Calu3 (cell line): Measurements from ENCODE around the gene PDGFA. TPM values are rescaled to one million over a fixed set of nuclear protein-coding genes. Genes with fewer than 3 reads are reported as not detected.

ENCODE experiments used
- Bru-seq: library from RNA; stranded (reverse); fragments of 400-500 nt; gene quantifications from one replicate; lab custom pipeline; 2021; lab: Mats Ljungman, UMichigan
- BruChase-seq, 2 experiments: library from RNA; stranded (reverse); fragments of 400-500 nt; gene quantifications; one replicate each; lab custom pipeline; 2021; lab: Mats Ljungman, UMichigan
- BruUV-seq: library from RNA; stranded (reverse); fragments of 400-500 nt; replicated peaks from 2 replicates; lab custom pipeline; 2021; lab: Mats Ljungman, UMichigan
- CTCF ChIA-PET: fragments of 300-600 bp; sonication (Branson Sonifier 250); formaldehyde crosslinking; loops from one replicate; lab custom pipeline; 2022; ENCODE audit warnings: antibody characterized with exemption; lab: Charles Lee
- DNase-seq: peaks from one replicate; pipeline ENCODE4 v3.0.0; 2022
- H3K27ac Mint-ChIP-seq: one replicate; pipeline ENCODE4 v1.8.0; 2022; ENCODE audit warnings: mixed read lengths; ENCODE audit not compliant: unreplicated experiment
- H3K27me3 Mint-ChIP-seq: one replicate; pipeline ENCODE4 v1.8.0; 2022; ENCODE audit warnings: mixed read lengths; ENCODE audit not compliant: unreplicated experiment
- H3K36me3 Mint-ChIP-seq: one replicate; pipeline ENCODE4 v1.8.0; 2022; ENCODE audit warnings: mild to moderate bottlenecking, moderate library complexity, mixed read lengths; ENCODE audit not compliant: insufficient read depth, unreplicated experiment
- H3K4me1 Mint-ChIP-seq: one replicate; pipeline ENCODE4 v1.8.0; 2022; ENCODE audit warnings: mild to moderate bottlenecking, low read depth, mixed read lengths; ENCODE audit not compliant: unreplicated experiment
- H3K4me3 Mint-ChIP-seq: one replicate; pipeline ENCODE4 v1.8.0; 2022; ENCODE audit warnings: mild to moderate bottlenecking, low read depth, moderate library complexity, mixed read lengths; ENCODE audit not compliant: unreplicated experiment
- H3K9me3 Mint-ChIP-seq: one replicate; pipeline ENCODE4 v1.8.0; 2022; ENCODE audit warnings: low read depth, mixed read lengths; ENCODE audit not compliant: unreplicated experiment
- CTCF ChIP-seq: fragments of 200-600 bp; IDR thresholded peaks from one replicate; pipeline ENCODE4 v1.8.0; 2022; ENCODE audit warnings: antibody characterized with exemption; ENCODE audit not compliant: unreplicated experiment
- intact Hi-C: fragments of 100-400 bp; cut with micrococcal nuclease; formaldehyde crosslinking; loops from one replicate; pipeline ENCODE4 v1.10.0; 2022; ENCODE audit not compliant: unreplicated experiment
- long read RNA-seq: library from polyadenylated mRNA; stranded (forward); transcript quantifications from one replicate; pipeline ENCODE4 v2.0.0, GENCODE V29; 2022
- total RNA-seq: library from RNA; stranded (reverse); gene quantifications from 2 replicates; pipeline ENCODE4 v1.2.3, GENCODE V29; 2022

Gene PDGFA
- total RNA-seq: 4.5 and 6.4 TPM in 2 replicates
- Bru-seq, nascent RNA: percentile 35 among the genes with signal in this experiment
- BruChase-seq, experiment 1, labeled RNA remaining after a 6-hour chase: percentile 33 among the genes with signal in this experiment
- percentile 34 among the genes with signal in this experiment for BruChase-seq, experiment 2, labeled RNA remaining after a 2-hour chase
- long read RNA-seq: 0 reads

- CTCF ChIA-PET: interaction anchor here (0.5 kb wide), 1 partner anchor 28 kb away, joined by 5 read pairs; no protein-coding TSS in a partner anchor
- H3K27me3 Mint-ChIP-seq: peaks cover 79% of the 10 kb centered on the region
- peaks cover 9% of the 10 kb centered on the region for H3K4me1 Mint-ChIP-seq
- BruUV-seq: no TSS peak
- no peak within 1 kb of the TSS for H3K27ac Mint-ChIP-seq
- H3K4me3 Mint-ChIP-seq: peak within 1 kb of the TSS; percentile 70
- H3K36me3 Mint-ChIP-seq: peaks cover 48% of the 10 kb centered on the region
- TF ChIP-seq CTCF: no peak
- peak; percentile 80 for DNase-seq
- H3K9me3 Mint-ChIP-seq: no peaks in the 10 kb centered on the region
- intact Hi-C loops: loop anchor here (10.0 kb wide), 1 partner anchor 115 kb away; no protein-coding TSS in a partner anchor
Observed at GRCh38 chr7:519484-520390, at the start of gene PDGFA. PDGFA (minus strand) TSS chr7:519846; CDS start chr7:519001, 845 bp downstream.

- DNase-seq: no peak
- intact Hi-C loops: no loop called here
- Mint-ChIP-seq H3K4me3 (no peak overlapping the region), H3K9me3 (no peaks in the 10 kb centered on the region), H3K27me3 (no peaks in the 10 kb centered on the region), H3K4me1 (no peaks in the 10 kb centered on the region), H3K36me3 (no peaks in the 10 kb centered on the region), H3K27ac (no peak overlapping the region)
- no peak for TF ChIP-seq CTCF
- no TSS peak for BruUV-seq
- CTCF ChIA-PET: no interaction called here
Observed at GRCh38 chr7:568031-568951, 48.6 kb upstream of the PDGFA start.

- Mint-ChIP-seq H3K4me1 (no peaks in the 10 kb centered on the region), H3K4me3 (no peak overlapping the region), H3K36me3 (no peaks in the 10 kb centered on the region), H3K27me3 (no peaks in the 10 kb centered on the region), H3K27ac (no peak overlapping the region), H3K9me3 (no peaks in the 10 kb centered on the region)
- no TSS peak for BruUV-seq
- no peak for DNase-seq
- TF ChIP-seq CTCF: no peak
- CTCF ChIA-PET: interaction anchor here (0.5 to 0.7 kb wide), 2 partner anchors 10 to 36 kb away, joined by 3 to 4 read pairs; no protein-coding TSS in a partner anchor
- intact Hi-C loops: no loop called here
Observed at GRCh38 chr7:567305-567883, 47.7 kb upstream of the PDGFA start.
